ENCODE data around the gene GNG12.

GRCh38 chr1:67824766-67825165 is 8.5 kb downstream of the GNG12 start:
- TF ChIP-seq, protein P1, sequence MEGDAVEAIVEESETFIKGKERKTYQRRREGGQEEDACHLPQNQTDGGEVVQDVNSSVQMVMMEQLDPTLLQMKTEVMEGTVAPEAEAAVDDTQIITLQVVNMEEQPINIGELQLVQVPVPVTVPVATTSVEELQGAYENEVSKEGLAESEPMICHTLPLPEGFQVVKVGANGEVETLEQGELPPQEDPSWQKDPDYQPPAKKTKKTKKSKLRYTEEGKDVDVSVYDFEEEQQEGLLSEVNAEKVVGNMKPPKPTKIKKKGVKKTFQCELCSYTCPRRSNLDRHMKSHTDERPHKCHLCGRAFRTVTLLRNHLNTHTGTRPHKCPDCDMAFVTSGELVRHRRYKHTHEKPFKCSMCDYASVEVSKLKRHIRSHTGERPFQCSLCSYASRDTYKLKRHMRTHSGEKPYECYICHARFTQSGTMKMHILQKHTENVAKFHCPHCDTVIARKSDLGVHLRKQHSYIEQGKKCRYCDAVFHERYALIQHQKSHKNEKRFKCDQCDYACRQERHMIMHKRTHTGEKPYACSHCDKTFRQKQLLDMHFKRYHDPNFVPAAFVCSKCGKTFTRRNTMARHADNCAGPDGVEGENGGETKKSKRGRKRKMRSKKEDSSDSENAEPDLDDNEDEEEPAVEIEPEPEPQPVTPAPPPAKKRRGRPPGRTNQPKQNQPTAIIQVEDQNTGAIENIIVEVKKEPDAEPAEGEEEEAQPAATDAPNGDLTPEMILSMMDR (IDR thresholded peaks at IDR 0.05 in 8 of 11, conservative IDR thresholded peaks at IDR 0.05 in 3 of 11), result no peak
- no peak for TF ChIP-seq POLR2A (IDR thresholded peaks at IDR 0.05)
